Measurements from ENCODE around the gene PKDCC.
A peak's percentile ranks its signal among the peaks of the same experiment; 100 is the strongest.

Gene PKDCC

DNA sequence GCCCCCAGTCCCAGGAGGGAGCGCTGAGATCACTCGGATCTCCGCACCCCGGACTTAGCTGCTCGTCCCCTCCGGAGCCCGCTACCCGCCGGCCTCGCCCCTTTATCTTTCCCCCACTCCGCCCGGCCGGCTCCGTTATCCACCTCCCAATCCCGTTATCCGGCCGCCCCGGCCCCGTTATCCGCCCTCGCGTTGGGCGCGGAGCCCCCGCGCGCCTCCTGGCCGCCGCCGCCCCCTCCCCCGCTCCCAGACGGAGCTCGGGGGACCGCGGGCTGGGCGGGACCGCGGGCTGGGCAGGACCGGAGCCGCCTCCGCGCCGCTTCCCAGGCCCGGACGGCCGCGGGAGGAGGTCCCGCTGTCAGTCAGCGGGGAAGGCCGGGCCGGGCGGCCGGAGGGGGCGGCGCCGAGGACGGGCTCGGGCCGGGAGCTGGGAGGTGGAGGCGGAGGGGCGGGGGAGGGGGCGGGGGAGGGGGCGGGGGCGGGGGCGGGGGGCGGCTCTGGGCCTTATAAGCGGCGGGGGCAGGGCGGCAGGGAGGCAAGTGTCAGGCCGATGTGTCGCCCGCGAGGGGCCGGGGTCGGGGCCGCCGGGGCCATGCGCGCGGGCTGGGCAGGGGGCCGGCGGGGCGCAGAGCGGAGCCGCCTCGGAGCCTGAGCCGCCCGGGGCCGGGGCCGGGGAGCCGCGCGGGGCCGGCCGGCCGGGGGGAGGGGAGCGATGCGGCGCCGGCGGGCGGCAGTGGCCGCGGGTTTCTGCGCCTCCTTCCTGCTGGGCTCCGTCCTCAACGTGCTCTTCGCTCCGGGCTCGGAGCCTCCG lies at the start of gene PKDCC:
PKDCC (plus strand) TSS at position 534 of the 811 bp plus-strand sequence; CDS start at position 713, 179 bp downstream.
- DNase-seq (ENCODE audit: low spot score) = peak; percentile 99

GRCh38 chr2:41998186-41999127 lies 49.4 kb upstream of the PKDCC start:
- peak; percentile 40 for DNase-seq (ENCODE audit: low spot score)

GRCh38 chr2:41999128-41999480 lies 48.7 kb upstream of the PKDCC start:
- DNase-seq (ENCODE audit: low spot score) = no peak

- DNase-seq (ENCODE audit: low spot score) = no peak
Measured at GRCh38 chr2:41999592-42000281, 48.1 kb upstream of the PKDCC start.

DNA sequence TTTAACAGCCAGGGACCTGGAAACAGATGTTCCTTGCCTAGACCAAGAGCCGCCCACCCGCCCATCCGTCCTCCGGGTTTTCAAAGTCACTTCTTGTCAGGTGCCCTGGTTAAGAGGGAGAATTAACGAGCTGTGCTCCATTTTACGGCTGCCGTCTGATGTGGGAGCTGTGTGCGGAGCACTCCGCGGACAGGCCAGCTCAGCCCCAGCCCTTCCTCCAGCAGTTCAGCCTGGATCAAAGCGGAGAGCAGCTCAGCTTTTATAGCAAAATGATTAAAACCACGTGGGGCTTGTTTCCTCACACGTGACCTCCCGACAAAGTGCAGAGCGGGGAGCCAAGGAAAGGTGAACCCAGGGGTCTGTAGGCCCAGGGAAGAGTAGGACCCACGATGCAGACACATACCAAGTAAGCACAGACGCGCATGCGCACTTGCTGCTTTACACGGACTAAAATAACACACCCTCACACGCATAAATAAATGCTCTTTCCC lies 46.1 kb upstream of the PKDCC start:
- peak; percentile 76 for DNase-seq (ENCODE audit: low spot score)

- DNase-seq (ENCODE audit: low spot score) = no peak
Measured at GRCh38 chr2:42007551-42007950, 40.3 kb upstream of the PKDCC start.

- DNase-seq (ENCODE audit: low spot score) = peak; percentile 38
Measured at GRCh38 chr2:42008241-42008921, 39.4 kb upstream of the PKDCC start.

GRCh38 chr2:42009657-42010580 lies 37.9 kb upstream of the PKDCC start:
- no peak for DNase-seq (ENCODE audit: low spot score)

DNA sequence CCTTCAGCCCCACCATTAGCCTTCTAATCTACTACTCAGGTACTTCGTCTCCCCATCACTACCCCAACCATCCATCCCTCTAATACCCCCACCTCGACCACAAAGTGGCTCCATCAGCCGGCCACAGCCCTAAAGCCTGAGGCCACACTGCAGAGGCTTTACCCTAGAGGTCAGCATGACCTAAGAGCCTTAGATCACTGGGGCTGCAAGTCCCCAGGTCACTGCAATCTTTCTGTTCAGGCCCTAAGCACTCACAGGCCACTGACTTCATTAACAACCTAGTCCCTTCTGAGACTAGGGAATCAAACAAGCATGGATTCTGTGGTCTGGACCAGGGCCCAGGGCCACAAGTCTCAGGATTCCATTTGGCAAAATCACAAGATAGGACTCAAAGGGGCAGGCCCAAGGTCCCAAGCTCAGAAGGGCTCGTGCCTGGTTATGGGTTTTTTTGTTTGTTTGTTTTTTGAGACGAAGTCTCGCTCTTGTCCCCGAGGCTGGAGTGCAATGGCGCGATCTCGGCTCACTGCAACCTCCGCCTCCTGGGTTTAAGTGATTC lies 37.0 kb upstream of the PKDCC start:
- peak; percentile 87 for DNase-seq (ENCODE audit: low spot score)

GRCh38 chr2:42012137-42012536 lies 35.7 kb upstream of the PKDCC start:
- DNase-seq (ENCODE audit: low spot score) = no peak

- DNase-seq (ENCODE audit: low spot score) = no peak
Measured at GRCh38 chr2:42012651-42013050, 35.2 kb upstream of the PKDCC start.

DNA sequence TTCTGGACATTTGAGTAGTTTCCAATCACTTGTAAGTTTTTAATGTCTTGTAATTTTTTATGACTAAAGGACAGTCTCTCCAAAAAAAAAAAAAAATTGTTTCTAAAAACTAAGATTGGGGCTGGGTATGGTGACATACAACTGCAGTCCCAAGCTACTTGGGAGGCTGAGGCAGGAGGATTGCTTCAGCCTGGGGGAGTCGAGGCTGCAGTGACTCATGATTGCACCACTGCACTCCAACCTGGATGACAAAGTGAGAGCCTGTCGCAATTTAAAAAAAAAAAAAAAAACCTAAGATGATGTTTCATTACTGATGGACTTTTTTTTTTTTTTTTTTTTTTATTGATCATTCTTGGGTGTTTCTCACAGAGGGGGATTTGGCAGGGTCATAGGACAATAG lies 34.4 kb upstream of the PKDCC start:
- no peak for DNase-seq (ENCODE audit: low spot score)

- peak; percentile 37 for DNase-seq (ENCODE audit: low spot score)
Measured at GRCh38 chr2:42021464-42021863, 26.4 kb upstream of the PKDCC start.

- DNase-seq (ENCODE audit: low spot score) = peak; percentile 69
Measured at GRCh38 chr2:42025151-42025582, 22.7 kb upstream of the PKDCC start.

DNA sequence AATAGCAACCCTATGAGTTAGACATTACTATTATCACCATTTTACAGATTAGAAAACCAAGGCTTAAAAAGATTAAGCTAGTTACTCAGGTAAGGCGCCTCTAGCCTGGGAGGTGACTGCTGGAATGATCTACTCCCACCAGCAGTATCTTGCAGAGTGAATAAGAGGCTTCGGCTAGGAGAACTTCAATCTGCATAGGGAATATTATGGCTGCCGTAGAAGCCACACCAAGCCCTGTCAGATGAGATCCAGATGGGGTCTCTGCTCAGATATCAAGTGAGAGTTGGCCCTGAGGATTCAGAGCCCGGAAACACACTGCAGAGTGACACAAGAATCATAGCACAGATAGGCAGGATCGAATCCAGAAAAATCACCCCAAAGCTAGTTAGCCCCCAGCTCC lies 21.5 kb upstream of the PKDCC start:
- no peak for DNase-seq (ENCODE audit: low spot score)

DNA sequence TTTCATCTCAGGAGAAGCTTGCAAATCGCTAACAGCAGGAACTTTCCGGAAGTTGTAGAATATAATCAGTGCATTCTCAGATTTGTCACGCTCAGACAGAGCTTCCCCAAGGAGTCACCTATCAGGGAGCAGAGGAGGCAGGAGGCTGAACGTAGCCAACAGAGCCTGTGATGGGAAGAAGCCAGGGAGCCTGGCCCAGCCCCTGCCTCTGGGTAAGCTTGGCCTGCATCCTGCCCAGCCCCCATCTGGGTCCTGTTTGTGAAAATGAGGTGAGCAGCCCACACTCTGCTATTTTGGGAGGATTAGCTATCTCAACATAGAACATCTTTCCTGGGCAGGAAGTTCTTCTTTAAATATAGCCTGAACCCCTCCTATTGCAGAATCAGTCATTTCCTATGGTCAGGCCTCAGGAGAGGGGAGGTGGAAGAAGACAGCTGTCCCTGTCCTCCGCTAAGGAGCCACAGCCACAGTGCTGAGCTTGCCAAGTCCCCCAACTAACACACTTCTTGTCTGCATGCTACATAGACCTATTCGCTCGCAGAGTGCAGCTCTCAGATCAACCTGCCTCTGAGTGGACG lies 19.2 kb upstream of the PKDCC start:
- DNase-seq (ENCODE audit: low spot score) = no peak

GRCh38 chr2:42029171-42029570 lies 18.6 kb upstream of the PKDCC start:
- no peak for DNase-seq (ENCODE audit: low spot score)

DNA sequence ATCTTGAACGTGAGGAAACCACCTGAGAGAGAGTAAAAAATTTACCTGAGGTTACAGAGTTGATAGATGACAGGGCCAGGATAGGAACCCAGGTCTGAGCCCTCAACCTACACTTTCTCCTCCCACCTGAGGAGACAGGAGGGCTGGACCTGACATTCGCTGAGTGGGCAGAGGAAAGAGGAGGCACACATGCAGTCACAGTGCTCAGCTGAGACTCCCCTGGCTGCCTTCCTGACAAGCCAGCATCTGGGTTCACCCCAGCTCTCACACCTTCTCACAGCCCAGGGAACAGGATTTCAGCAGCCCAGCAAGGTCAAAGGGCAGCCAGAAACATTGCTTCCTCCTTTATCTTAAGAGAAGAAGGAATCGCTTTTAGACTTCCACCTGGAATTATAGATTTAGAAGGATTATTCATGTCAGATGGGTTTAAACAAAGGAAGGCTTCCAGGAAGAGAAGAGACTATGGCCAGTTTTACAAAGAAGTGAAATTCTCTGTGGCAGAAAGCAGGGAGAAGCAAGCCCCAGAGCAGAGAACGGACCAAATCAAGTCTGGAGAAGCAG lies 18.1 kb upstream of the PKDCC start:
- DNase-seq (ENCODE audit: low spot score) = peak; percentile 4

- DNase-seq (ENCODE audit: low spot score) = peak; percentile 5
Measured at GRCh38 chr2:42030200-42030759, 17.5 kb upstream of the PKDCC start.

Measured in AG20443 (cell line).